DMS79 (cell line): Measurements from ENCODE around the gene RAD21L1.
"Not testable (repeated sequence)": the region's sequence is repeated elsewhere in the genome, so short reads cannot be mapped to it uniquely, and the experiment has no call there.

Experiments used
- DNase-seq: peaks from one replicate; lab custom pipeline; 2025; lab: John Stamatoyannopoulos, UW

Gene RAD21L1

GRCh38 chr20:1199964-1200363, 25.9 kb upstream of the RAD21L1 start:
- DNase-seq, result no peak

GRCh38 chr20:1202762-1203504, 22.9 kb upstream of the RAD21L1 start, which contains the start of gene C20orf202:
Gene C20orf202 (plus strand): TSS chr20:1203454. CDS start chr20:1203586, 132 bp downstream.
- DNase-seq, result no peak

GRCh38 chr20:1203630-1204029, 22.2 kb upstream of the RAD21L1 start:
- no peak for DNase-seq

GRCh38 chr20:1204113-1204512, 21.7 kb upstream of the RAD21L1 start:
- DNase-seq, result no peak

- no peak for DNase-seq
These were observed 21.3 kb upstream of the RAD21L1 start for GRCh38 chr20:1204576-1204975.

GRCh38 chr20:1205802-1206201, 20.0 kb upstream of the RAD21L1 start:
- DNase-seq, result no peak

GRCh38 chr20:1206366-1207148, 19.3 kb upstream of the RAD21L1 start:
- no peak for DNase-seq

GRCh38 chr20:1207293-1207878, 18.5 kb upstream of the RAD21L1 start:
- DNase-seq, result no peak

- no peak for DNase-seq
These were observed 16.1 kb upstream of the RAD21L1 start for GRCh38 chr20:1209447-1210387.

- DNase-seq, result no peak
These were observed 15.3 kb upstream of the RAD21L1 start for GRCh38 chr20:1210501-1210900.

GRCh38 chr20:1212023-1212422, 13.8 kb upstream of the RAD21L1 start:
- no peak for DNase-seq

- peak; percentile 2 for DNase-seq
These were observed 13.0 kb upstream of the RAD21L1 start for GRCh38 chr20:1212607-1213396.

GRCh38 chr20:1214838-1215261, 11.0 kb upstream of the RAD21L1 start:
- no peak for DNase-seq

GRCh38 chr20:1215386-1216170, 10.3 kb upstream of the RAD21L1 start:
- DNase-seq, result no peak

GRCh38 chr20:1216527-1217427, 9.1 kb upstream of the RAD21L1 start:
- not testable (repeated sequence) for DNase-seq

- not testable (repeated sequence) for DNase-seq
These were observed 3.1 kb upstream of the RAD21L1 start for GRCh38 chr20:1222750-1223149.

GRCh38 chr20:1224205-1224890, 1.5 kb upstream of the RAD21L1 start:
- no peak for DNase-seq

GRCh38 chr20:1225263-1225782, 521 bp upstream of the RAD21L1 start:
- DNase-seq, result no peak
